Chondrocyte (in vitro differentiated cells): ENCODE measurements around the gene NMNAT2. TPM values are rescaled to one million over a fixed set of nuclear protein-coding genes. Genes with fewer than 3 reads are reported as not detected.

ENCODE experiments used
- DNase-seq: peaks from one replicate; pipeline ENCODE4 v3.0.0; 2021; ENCODE audit warnings: mixed read lengths, low spot score
- H3K27ac Mint-ChIP-seq: one replicate; pipeline ENCODE4 v1.8.0; 2021; ENCODE audit warnings: mild to moderate bottlenecking, moderate library complexity, mixed read lengths; ENCODE audit not compliant: unreplicated experiment
- H3K27me3 Mint-ChIP-seq: 2 replicates; pipeline ENCODE4 v1.8.0; 2021; ENCODE audit warnings: low read depth, mixed read lengths
- H3K36me3 Mint-ChIP-seq: 2 replicates; pipeline ENCODE4 v1.8.0; 2021; ENCODE audit warnings: low read depth, mixed read lengths
- H3K4me1 Mint-ChIP-seq: 2 replicates; pipeline ENCODE4 v1.8.0; 2021; ENCODE audit warnings: low read depth, mild to moderate bottlenecking, mixed read lengths
- H3K4me3 Mint-ChIP-seq: one replicate; pipeline ENCODE4 v1.8.0; 2021; ENCODE audit warnings: mild to moderate bottlenecking, moderate library complexity, mixed read lengths; ENCODE audit not compliant: unreplicated experiment
- H3K9me3 Mint-ChIP-seq: 2 replicates; pipeline ENCODE4 v1.8.0; 2021; ENCODE audit warnings: low read depth, mixed read lengths
- total RNA-seq: library from RNA; stranded (reverse); gene quantifications from 3 replicates; pipeline ENCODE4 v1.2.1, GENCODE V29; 2021
- TF ChIP-seq, protein P1 (sequence below): fragments of 200-600 bp; sonication (generic); IDR thresholded peaks from 2 replicates; pipeline ENCODE4 v1.5.0; 2021; ENCODE audit warnings: antibody characterized with exemption, mild to moderate bottlenecking, moderate library complexity

Gene NMNAT2
- total RNA-seq, 1 donor from 2014 or later, result 5.5 TPM

DNA sequence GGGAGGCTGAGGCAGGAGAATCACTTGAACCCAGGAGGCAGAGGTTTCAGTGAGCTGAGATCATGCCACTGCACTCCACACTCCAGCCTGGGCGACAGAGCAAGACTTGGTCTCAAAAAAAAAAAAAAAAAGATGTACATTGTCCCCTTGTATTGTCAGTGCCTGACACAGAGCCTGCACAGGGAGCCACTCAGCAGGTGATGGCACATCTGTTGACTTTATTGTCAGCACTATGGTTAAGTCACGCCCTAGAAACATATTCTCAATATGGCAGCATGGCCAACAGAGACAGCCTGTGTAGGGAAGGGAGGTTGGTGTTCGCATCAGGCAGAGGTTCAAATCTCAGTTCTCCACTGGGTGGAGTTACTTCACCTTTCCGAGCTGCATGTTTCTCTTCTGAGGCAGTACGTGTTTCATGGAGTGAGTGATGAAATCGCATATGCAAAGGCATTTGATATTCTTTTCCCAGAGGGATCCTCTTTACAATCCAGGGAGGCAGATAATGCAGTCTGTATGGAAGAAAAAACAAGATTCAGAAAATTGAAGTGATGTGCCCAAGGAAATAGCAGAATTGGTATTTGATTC is 211.6 kb downstream of the NMNAT2 start:
- H3K4me1 Mint-ChIP-seq, result peaks cover 15% of the 10 kb centered on the region
- H3K27ac Mint-ChIP-seq, result no peak overlapping the region
- no peak overlapping the region for H3K4me3 Mint-ChIP-seq
- H3K27me3 Mint-ChIP-seq, result no peaks in the 10 kb centered on the region
- no peaks in the 10 kb centered on the region for H3K36me3 Mint-ChIP-seq
- H3K9me3 Mint-ChIP-seq, result no peaks in the 10 kb centered on the region
- DNase-seq, result no peak
- TF ChIP-seq, protein P1, sequence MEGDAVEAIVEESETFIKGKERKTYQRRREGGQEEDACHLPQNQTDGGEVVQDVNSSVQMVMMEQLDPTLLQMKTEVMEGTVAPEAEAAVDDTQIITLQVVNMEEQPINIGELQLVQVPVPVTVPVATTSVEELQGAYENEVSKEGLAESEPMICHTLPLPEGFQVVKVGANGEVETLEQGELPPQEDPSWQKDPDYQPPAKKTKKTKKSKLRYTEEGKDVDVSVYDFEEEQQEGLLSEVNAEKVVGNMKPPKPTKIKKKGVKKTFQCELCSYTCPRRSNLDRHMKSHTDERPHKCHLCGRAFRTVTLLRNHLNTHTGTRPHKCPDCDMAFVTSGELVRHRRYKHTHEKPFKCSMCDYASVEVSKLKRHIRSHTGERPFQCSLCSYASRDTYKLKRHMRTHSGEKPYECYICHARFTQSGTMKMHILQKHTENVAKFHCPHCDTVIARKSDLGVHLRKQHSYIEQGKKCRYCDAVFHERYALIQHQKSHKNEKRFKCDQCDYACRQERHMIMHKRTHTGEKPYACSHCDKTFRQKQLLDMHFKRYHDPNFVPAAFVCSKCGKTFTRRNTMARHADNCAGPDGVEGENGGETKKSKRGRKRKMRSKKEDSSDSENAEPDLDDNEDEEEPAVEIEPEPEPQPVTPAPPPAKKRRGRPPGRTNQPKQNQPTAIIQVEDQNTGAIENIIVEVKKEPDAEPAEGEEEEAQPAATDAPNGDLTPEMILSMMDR, result no peak

DNA sequence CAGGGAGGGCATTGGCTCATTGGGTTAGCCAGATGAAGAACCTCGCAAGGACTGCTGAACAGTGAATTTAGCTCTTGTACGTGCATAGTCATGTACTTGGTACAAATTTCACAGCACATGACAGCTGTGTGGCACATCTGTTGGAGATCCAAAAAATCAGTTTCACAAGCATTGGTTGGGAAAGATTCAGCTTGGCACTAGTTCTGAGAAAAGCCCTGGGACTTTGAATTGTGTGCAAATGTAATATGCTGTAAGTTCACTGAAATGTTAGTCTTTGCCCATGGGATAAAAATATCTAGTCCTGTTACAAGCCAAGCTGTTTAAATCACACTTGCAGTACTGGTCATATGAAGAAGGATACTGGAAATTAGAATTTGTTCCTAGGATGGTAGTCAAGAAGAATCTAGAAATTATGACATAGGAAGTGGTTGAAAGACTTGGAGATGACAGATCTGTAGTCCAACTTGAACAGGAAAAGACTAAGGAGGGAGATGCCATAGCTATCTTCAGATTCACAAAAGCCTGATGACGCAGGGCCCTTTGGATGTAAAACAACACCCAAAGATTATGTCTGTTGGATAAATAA is 212.9 kb downstream of the NMNAT2 start:
- H3K27me3 Mint-ChIP-seq, result no peaks in the 10 kb centered on the region
- no peak for DNase-seq
- H3K4me1 Mint-ChIP-seq, result peaks cover 15% of the 10 kb centered on the region
- no peak overlapping the region for H3K4me3 Mint-ChIP-seq
- TF ChIP-seq, protein P1, result no peak
- no peaks in the 10 kb centered on the region for H3K9me3 Mint-ChIP-seq
- peak overlapping the region; percentile 86 for H3K27ac Mint-ChIP-seq
- no peaks in the 10 kb centered on the region for H3K36me3 Mint-ChIP-seq

DNA sequence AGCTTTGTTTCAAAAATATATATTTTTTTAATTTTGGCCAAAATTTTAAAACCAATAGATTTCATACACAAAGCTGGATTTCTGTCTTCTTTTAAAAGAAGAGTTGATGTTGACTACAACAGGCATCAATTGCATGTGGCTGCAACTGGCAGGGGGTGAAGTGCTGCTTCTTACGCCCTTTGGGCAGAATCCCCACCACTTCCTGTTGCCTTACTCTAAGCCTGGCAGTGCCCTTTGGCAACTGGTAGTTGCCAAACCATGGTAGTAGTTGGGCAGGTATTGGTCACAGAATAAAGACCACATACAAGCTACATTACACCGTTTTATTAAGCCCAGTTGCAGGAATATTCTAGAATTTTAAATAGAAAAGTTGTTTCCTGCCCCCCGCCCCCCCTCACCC is 215.1 kb downstream of the NMNAT2 start:
- Mint-ChIP-seq H3K4me1 (peaks cover 22% of the 10 kb centered on the region), H3K27me3 (no peaks in the 10 kb centered on the region), H3K27ac (no peak overlapping the region), H3K9me3 (no peaks in the 10 kb centered on the region), H3K4me3 (no peak overlapping the region), H3K36me3 (no peaks in the 10 kb centered on the region)
- no peak for DNase-seq
- TF ChIP-seq, protein P1, result no peak

DNA sequence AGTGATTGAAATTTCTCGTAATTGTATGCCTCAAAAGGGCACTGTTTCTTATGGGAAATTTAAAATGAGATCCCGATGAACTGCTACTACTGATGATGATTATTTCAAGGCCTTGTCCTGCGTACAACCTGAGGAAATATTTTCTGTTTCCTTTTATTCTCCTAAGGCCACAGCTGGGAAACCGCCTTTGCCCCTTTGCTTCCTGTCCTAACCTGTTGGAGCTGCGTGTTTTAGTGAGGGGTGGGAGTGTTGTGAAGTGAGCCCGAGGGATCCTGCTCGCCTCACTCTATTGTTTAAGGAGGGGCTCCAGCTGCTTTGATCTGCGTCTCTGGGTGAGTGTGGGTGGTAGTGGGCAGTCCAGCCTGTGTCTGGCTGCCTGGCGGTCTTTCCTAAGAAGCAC is 217.7 kb downstream of the NMNAT2 start:
- Mint-ChIP-seq H3K4me1 (peaks cover 16% of the 10 kb centered on the region), H3K4me3 (no peak overlapping the region), H3K27me3 (no peaks in the 10 kb centered on the region), H3K36me3 (no peaks in the 10 kb centered on the region), H3K27ac (no peak overlapping the region), H3K9me3 (no peaks in the 10 kb centered on the region)
- TF ChIP-seq, protein P1, result no peak
- no peak for DNase-seq

DNA sequence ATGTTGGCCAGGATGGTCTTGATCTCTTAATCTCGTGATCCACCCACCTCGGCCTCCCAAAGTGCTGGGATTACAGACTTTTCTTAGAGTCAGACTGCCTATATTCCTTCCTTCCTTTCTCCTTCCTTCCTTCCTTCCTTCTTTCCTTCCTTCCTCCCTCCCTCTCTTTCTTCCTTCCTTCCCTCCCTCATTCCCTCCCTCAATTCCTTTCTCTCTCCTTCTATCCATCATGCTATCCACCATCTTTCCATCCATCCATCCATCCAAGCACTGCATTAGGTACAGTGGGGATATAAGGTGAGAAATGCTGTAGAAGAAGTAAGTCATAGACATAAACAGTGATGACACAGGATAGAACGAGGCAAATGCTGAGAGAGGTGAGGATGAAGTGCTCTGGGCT is 218.9 kb downstream of the NMNAT2 start:
- peaks cover 19% of the 10 kb centered on the region for H3K4me1 Mint-ChIP-seq
- no peaks in the 10 kb centered on the region for H3K9me3 Mint-ChIP-seq
- TF ChIP-seq, protein P1, result no peak
- no peak overlapping the region for H3K4me3 Mint-ChIP-seq
- H3K27me3 Mint-ChIP-seq, result no peaks in the 10 kb centered on the region
- no peak overlapping the region for H3K27ac Mint-ChIP-seq
- no peak for DNase-seq
- H3K36me3 Mint-ChIP-seq, result no peaks in the 10 kb centered on the region
